ENCODE measurements around the gene EDRF1.
"Not testable (repeated sequence)": the region's sequence is repeated elsewhere in the genome, so short reads cannot be mapped to it uniquely, and the experiment has no call there.

Gene EDRF1

DNA sequence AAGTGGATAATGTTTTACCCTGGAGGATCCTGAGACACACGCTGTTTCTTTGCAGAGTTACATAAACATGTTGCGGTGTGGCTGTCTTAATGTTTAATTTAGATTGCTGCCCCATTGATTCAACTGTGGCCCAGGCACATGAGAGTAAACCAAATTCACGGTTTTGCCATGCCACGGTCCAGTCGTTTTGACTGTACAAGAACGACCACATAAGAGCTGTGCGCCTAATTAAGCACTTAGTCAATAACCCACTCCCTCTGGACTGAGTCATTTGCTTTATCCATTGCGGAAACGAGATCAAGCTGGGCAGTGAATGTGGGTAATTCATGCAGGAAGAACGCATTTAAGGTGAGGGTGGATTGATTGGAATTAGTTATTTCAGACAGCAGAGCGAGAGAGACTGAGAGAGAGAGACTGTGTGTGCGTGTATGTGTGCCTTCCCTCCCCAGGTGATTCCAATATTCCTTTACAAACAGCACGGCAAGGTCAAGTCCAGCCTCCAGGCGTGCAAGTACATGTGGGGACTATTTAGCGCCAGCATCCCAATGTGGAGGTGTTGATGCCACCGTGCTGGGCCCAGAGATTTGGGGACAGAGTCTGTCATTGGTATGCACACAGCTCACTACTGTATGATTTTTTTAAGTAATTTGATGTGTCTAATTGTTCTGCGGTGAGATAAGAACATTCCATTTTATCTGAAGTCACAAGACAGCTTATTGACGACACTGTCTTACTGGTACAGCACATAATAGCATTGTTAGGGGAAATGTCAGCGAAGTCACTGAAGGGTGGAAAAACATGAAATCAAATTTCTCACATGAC, 28.1 kb upstream of the EDRF1 start:
- WGBS (ENCODE audit: insufficient coverage, insufficient read length): 100% methylated on average over 2 of the region's 19 CpGs
- DNase-seq (ENCODE audit: low read depth, low spot score): no peak
- H3K27me3 ChIP-seq (ENCODE audit: control insufficient read depth, insufficient read depth, low read length): no peaks in the 10 kb centered on the region
- H3K4me1 ChIP-seq (ENCODE audit: control insufficient read depth, insufficient read depth, low read length): no peaks in the 10 kb centered on the region
- H3K27ac ChIP-seq (ENCODE audit: low read length): no peak overlapping the region
- no peaks in the 10 kb centered on the region for H3K36me3 ChIP-seq (ENCODE audit: control insufficient read depth, insufficient read depth, low read length)
- no peaks in the 10 kb centered on the region for H3K9me3 ChIP-seq (ENCODE audit: control insufficient read depth, insufficient read depth, low read length)
- H3K4me3 ChIP-seq (ENCODE audit: low read length): no peak overlapping the region

GRCh38 chr10:125692196-125692595, 27.3 kb upstream of the EDRF1 start:
- Histone ChIP-seq H3K4me3 (ENCODE audit: low read length) (no peak overlapping the region), H3K27me3 (ENCODE audit: control insufficient read depth, insufficient read depth, low read length) (no peaks in the 10 kb centered on the region), H3K9me3 (ENCODE audit: control insufficient read depth, insufficient read depth, low read length) (no peaks in the 10 kb centered on the region), H3K4me1 (ENCODE audit: control insufficient read depth, insufficient read depth, low read length) (no peaks in the 10 kb centered on the region), H3K27ac (ENCODE audit: low read length) (no peak overlapping the region), H3K36me3 (ENCODE audit: control insufficient read depth, insufficient read depth, low read length) (no peaks in the 10 kb centered on the region)
- no CpG with 5 or more reads among the region's 3 CpGs for WGBS (ENCODE audit: insufficient coverage, insufficient read length)
- no peak for DNase-seq (ENCODE audit: low read depth, low spot score)

GRCh38 chr10:125692601-125693523, 26.6 kb upstream of the EDRF1 start:
- no peak for DNase-seq (ENCODE audit: low read depth, low spot score)
- Histone ChIP-seq H3K9me3 (ENCODE audit: control insufficient read depth, insufficient read depth, low read length) (no peaks in the 10 kb centered on the region), H3K27me3 (ENCODE audit: control insufficient read depth, insufficient read depth, low read length) (no peaks in the 10 kb centered on the region), H3K36me3 (ENCODE audit: control insufficient read depth, insufficient read depth, low read length) (no peaks in the 10 kb centered on the region), H3K27ac (ENCODE audit: low read length) (no peak overlapping the region), H3K4me3 (ENCODE audit: low read length) (no peak overlapping the region), H3K4me1 (ENCODE audit: control insufficient read depth, insufficient read depth, low read length) (no peaks in the 10 kb centered on the region)
- WGBS (ENCODE audit: insufficient coverage, insufficient read length): no CpG with 5 or more reads among the region's 12 CpGs

GRCh38 chr10:125693524-125693847, 26.0 kb upstream of the EDRF1 start:
- no peaks in the 10 kb centered on the region for H3K9me3 ChIP-seq (ENCODE audit: control insufficient read depth, insufficient read depth, low read length)
- no peak for DNase-seq (ENCODE audit: low read depth, low spot score)
- H3K27ac ChIP-seq (ENCODE audit: low read length): no peak overlapping the region
- H3K36me3 ChIP-seq (ENCODE audit: control insufficient read depth, insufficient read depth, low read length): no peaks in the 10 kb centered on the region
- H3K4me3 ChIP-seq (ENCODE audit: low read length): no peak overlapping the region
- no CpG with 5 or more reads among the region's 2 CpGs for WGBS (ENCODE audit: insufficient coverage, insufficient read length)
- no peaks in the 10 kb centered on the region for H3K4me1 ChIP-seq (ENCODE audit: control insufficient read depth, insufficient read depth, low read length)
- H3K27me3 ChIP-seq (ENCODE audit: control insufficient read depth, insufficient read depth, low read length): no peaks in the 10 kb centered on the region

- Histone ChIP-seq H3K27ac (ENCODE audit: low read length) (no peak overlapping the region), H3K36me3 (ENCODE audit: control insufficient read depth, insufficient read depth, low read length) (no peaks in the 10 kb centered on the region), H3K4me1 (ENCODE audit: control insufficient read depth, insufficient read depth, low read length) (no peaks in the 10 kb centered on the region; the same call in 1 of the 2 replicates), H3K27me3 (ENCODE audit: control insufficient read depth, insufficient read depth, low read length) (no peaks in the 10 kb centered on the region), H3K9me3 (ENCODE audit: control insufficient read depth, insufficient read depth, low read length) (no peaks in the 10 kb centered on the region), H3K4me3 (ENCODE audit: low read length) (no peak overlapping the region)
- WGBS (ENCODE audit: insufficient coverage, insufficient read length): no CpG with 5 or more reads among the region's 1 CpG
- DNase-seq (ENCODE audit: low read depth, low spot score): no peak
Observed at GRCh38 chr10:125694883-125695282, 24.6 kb upstream of the EDRF1 start.

- H3K36me3 ChIP-seq (ENCODE audit: control insufficient read depth, insufficient read depth, low read length); H3K9me3 ChIP-seq (ENCODE audit: control insufficient read depth, insufficient read depth, low read length); H3K4me3 ChIP-seq (ENCODE audit: low read length); DNase-seq (ENCODE audit: low read depth, low spot score); H3K27me3 ChIP-seq (ENCODE audit: control insufficient read depth, insufficient read depth, low read length); H3K27ac ChIP-seq (ENCODE audit: low read length); H3K4me1 ChIP-seq (ENCODE audit: control insufficient read depth, insufficient read depth, low read length): not testable (repeated sequence)
- WGBS (ENCODE audit: insufficient coverage, insufficient read length): no CpG with 5 or more reads among the region's 6 CpGs
Observed at GRCh38 chr10:125696884-125697283, 22.6 kb upstream of the EDRF1 start.

- no peaks in the 10 kb centered on the region; the same call in 1 of the 2 replicates for H3K4me1 ChIP-seq (ENCODE audit: control insufficient read depth, insufficient read depth, low read length)
- no peak for DNase-seq (ENCODE audit: low read depth, low spot score)
- WGBS (ENCODE audit: insufficient coverage, insufficient read length): no CpG with 5 or more reads among the region's 9 CpGs
Observed at GRCh38 chr10:125698481-125698998, 21.0 kb upstream of the EDRF1 start.

GRCh38 chr10:125699562-125700143, 19.9 kb upstream of the EDRF1 start:
- Histone ChIP-seq H3K4me3 (ENCODE audit: low read length) (no peak overlapping the region), H3K27me3 (ENCODE audit: control insufficient read depth, insufficient read depth, low read length) (no peaks in the 10 kb centered on the region), H3K4me1 (ENCODE audit: control insufficient read depth, insufficient read depth, low read length) (no peaks in the 10 kb centered on the region; the same call in 1 of the 2 replicates), H3K9me3 (ENCODE audit: control insufficient read depth, insufficient read depth, low read length) (no peaks in the 10 kb centered on the region), H3K36me3 (ENCODE audit: control insufficient read depth, insufficient read depth, low read length) (no peaks in the 10 kb centered on the region), H3K27ac (ENCODE audit: low read length) (no peak overlapping the region)
- no CpG with 5 or more reads among the region's 6 CpGs for WGBS (ENCODE audit: insufficient coverage, insufficient read length)
- no peak for DNase-seq (ENCODE audit: low read depth, low spot score)

More at GRCh38 chr10:125698481-125698998, 21.0 kb upstream of the EDRF1 start:
- H3K9me3 ChIP-seq (ENCODE audit: control insufficient read depth, insufficient read depth, low read length): no peaks in the 10 kb centered on the region
- H3K27me3 ChIP-seq (ENCODE audit: control insufficient read depth, insufficient read depth, low read length): no peaks in the 10 kb centered on the region
- H3K27ac ChIP-seq (ENCODE audit: low read length): no peak overlapping the region
- no peak overlapping the region for H3K4me3 ChIP-seq (ENCODE audit: low read length)
- H3K36me3 ChIP-seq (ENCODE audit: control insufficient read depth, insufficient read depth, low read length): no peaks in the 10 kb centered on the region

GRCh38 chr10:125700355-125700911, 19.1 kb upstream of the EDRF1 start:
- Histone ChIP-seq H3K9me3 (ENCODE audit: control insufficient read depth, insufficient read depth, low read length) (no peaks in the 10 kb centered on the region), H3K27me3 (ENCODE audit: control insufficient read depth, insufficient read depth, low read length) (no peaks in the 10 kb centered on the region), H3K4me1 (ENCODE audit: control insufficient read depth, insufficient read depth, low read length) (no peaks in the 10 kb centered on the region; the same call in 1 of the 2 replicates), H3K27ac (ENCODE audit: low read length) (no peak overlapping the region), H3K36me3 (ENCODE audit: control insufficient read depth, insufficient read depth, low read length) (no peaks in the 10 kb centered on the region), H3K4me3 (ENCODE audit: low read length) (no peak overlapping the region)
- no CpG with 5 or more reads among the region's 3 CpGs for WGBS (ENCODE audit: insufficient coverage, insufficient read length)
- DNase-seq (ENCODE audit: low read depth, low spot score): no peak

Data from iPS DF 6.9 (cell line).